Liver (tissue), 9 donors: ENCODE measurements around the gene ZNF79. TPM values are rescaled to one million over a fixed set of nuclear protein-coding genes. Genes with fewer than 3 reads are reported as not detected.

Experiments used
- DNase-seq: peaks from one replicate; pipeline ENCODE4 v3.0.0-alpha.2; 2017; ENCODE audit warnings: low spot score
- H3K27ac ChIP-seq, 2 donors: one replicate each; pipeline ENCODE4 v1.7.0; 2013; ENCODE audit warnings: inconsistent platforms in 2 of 2, low read length in 2 of 2, control low read depth in 1 of 2, low read depth in 1 of 2, mild to moderate bottlenecking in 1 of 2
- H3K27me3 ChIP-seq, 4 donors: one replicate each; pipeline versions ENCODE4 v1.6.1 to v1.7.0; 2013; ENCODE audit warnings: low read length in 3 of 4, inconsistent platforms in 1 of 4, mild to moderate bottlenecking in 1 of 4, moderate library complexity in 1 of 4; ENCODE audit not compliant: control insufficient read depth in 4 of 4, insufficient read depth in 4 of 4
- H3K36me3 ChIP-seq, 4 donors: one replicate each; pipeline versions ENCODE4 v1.6.1 to v1.7.0; 2013; ENCODE audit warnings: low read length in 3 of 4, mild to moderate bottlenecking in 3 of 4, low read depth in 1 of 4, moderate library complexity in 1 of 4; ENCODE audit not compliant: control insufficient read depth in 4 of 4, insufficient read depth in 3 of 4
- H3K4me1 ChIP-seq, 4 donors: one replicate each; pipeline versions ENCODE4 v1.6.1 to v1.7.0; 2013; ENCODE audit warnings: low read length in 3 of 4, mild to moderate bottlenecking in 3 of 4, moderate library complexity in 1 of 4; ENCODE audit not compliant: control insufficient read depth in 4 of 4, insufficient read depth in 4 of 4
- H3K4me3 ChIP-seq, 3 donors: one replicate each; pipeline versions ENCODE4 v1.6.1 to v1.7.0; 2013; ENCODE audit warnings: low read length in 3 of 3, control low read depth in 1 of 3, low read depth in 1 of 3, mild to moderate bottlenecking in 1 of 3
- H3K9ac ChIP-seq, 2 donors: one replicate each; pipeline ENCODE4 v1.7.0; 2013; ENCODE audit warnings: low read length in 2 of 2, mild to moderate bottlenecking in 2 of 2, moderate library complexity in 2 of 2, control low read depth in 1 of 2, low read depth in 1 of 2
- H3K9me3 ChIP-seq, 4 donors: one replicate each; pipeline versions ENCODE4 v1.6.1 to v1.7.0; 2013; ENCODE audit warnings: low read length in 3 of 4; ENCODE audit not compliant: control insufficient read depth in 4 of 4
- EGR1 ChIP-seq, 2 donors: IDR thresholded peaks; 2 replicates each; pipeline ENCODE4 v1.6.1; 2016 to 2018; ENCODE audit warnings: antibody characterized with exemption in 2 of 2, low read depth in 2 of 2
- FOXA1 ChIP-seq: IDR thresholded peaks from 2 replicates; pipeline ENCODE4 v1.6.1; 2016; ENCODE audit warnings: antibody characterized with exemption
- FOXA2 ChIP-seq: IDR thresholded peaks from 2 replicates; pipeline ENCODE4 v1.6.1; 2016; ENCODE audit warnings: antibody characterized with exemption
- HNF4G ChIP-seq: IDR thresholded peaks from 2 replicates; pipeline ENCODE4 v1.6.1; 2016; ENCODE audit warnings: antibody characterized with exemption
- JUND ChIP-seq, 2 donors: IDR thresholded peaks; 2 replicates each; pipeline ENCODE4 v1.6.1; 2016; ENCODE audit warnings: antibody characterized with exemption in 2 of 2
- RAD21 ChIP-seq, 2 donors: IDR thresholded peaks; 2 replicates each; pipeline ENCODE4 v1.6.1; 2016; ENCODE audit warnings: antibody characterized with exemption in 2 of 2, mild to moderate bottlenecking in 2 of 2
- RXRA ChIP-seq, 2 donors: IDR thresholded peaks; 2 replicates each; pipeline ENCODE4 v1.6.1; 2017 to 2018; ENCODE audit warnings: antibody characterized with exemption in 2 of 2, mild to moderate bottlenecking in 1 of 2
- TAF1 ChIP-seq: conservative IDR thresholded peaks from 2 replicates; pipeline ENCODE4 v1.6.1; 2016; ENCODE audit warnings: antibody characterized with exemption, mild to moderate bottlenecking
- WGBS: extraction: QIAGEN DNeasy Blood & Tissue Kit; methylation state at CpG from one replicate; pipeline ENCODE4 v1.1.7; 2013; 5-methylcytosine and 5-hydroxymethylcytosine counted together
- polyA plus RNA-seq, 2 donors: library from polyadenylated mRNA; stranded (reverse) in 1 of 2; unstranded in 1 of 2; fragments of 200-250 nt in 1 of 2; fragments of >200 nt in 1 of 2; fragmentation: Nextera tagmentation in 1 of 2; extraction: Ambion mirVana in 1 of 2; gene quantifications; one replicate each; pipeline versions ENCODE4 v1.2.1 to v1.2.3, GENCODE V29; 2013 to 2015
- total RNA-seq, 2 donors: library from RNA; depleted of rRNA; stranded (reverse); fragments of >200 nt; gene quantifications; one replicate each; pipeline ENCODE4 v1.2.3, GENCODE V29; 2014
- TF ChIP-seq, protein P1 (sequence below): fragments of 150-350 bp; IDR thresholded peaks from 2 replicates; pipeline ENCODE4 v1.5.1; 2017; ENCODE audit warnings: improper control_type of control experiment, low read depth, low read length; ENCODE audit not compliant: missing input control
- TF ChIP-seq, protein P2 (sequence below): IDR thresholded peaks from 2 replicates; pipeline ENCODE4 v1.6.1; 2016; ENCODE audit warnings: antibody characterized with exemption
- TF ChIP-seq, protein P3 (sequence below): IDR thresholded peaks from 2 replicates; pipeline ENCODE4 v1.6.1; 2016; ENCODE audit warnings: antibody characterized with exemption
- TF ChIP-seq, protein P4 (sequence below): IDR thresholded peaks from 2 replicates; pipeline ENCODE4 v1.6.1; 2016; ENCODE audit warnings: antibody characterized with exemption
- TF ChIP-seq, protein P5 (sequence below): IDR thresholded peaks from 2 replicates; pipeline ENCODE4 v1.6.1; 2016; ENCODE audit warnings: antibody characterized with exemption, mild to moderate bottlenecking
- donor health status: healthy.
- donor health status: healthy.
- donor health status: healthy.
- donor health status: healthy.
- donor health status: healthy.

The ZNF79 gene
- total and polyA plus RNA-seq, 4 donors: 2.2 to 6.9 (median 4.2) TPM

DNA sequence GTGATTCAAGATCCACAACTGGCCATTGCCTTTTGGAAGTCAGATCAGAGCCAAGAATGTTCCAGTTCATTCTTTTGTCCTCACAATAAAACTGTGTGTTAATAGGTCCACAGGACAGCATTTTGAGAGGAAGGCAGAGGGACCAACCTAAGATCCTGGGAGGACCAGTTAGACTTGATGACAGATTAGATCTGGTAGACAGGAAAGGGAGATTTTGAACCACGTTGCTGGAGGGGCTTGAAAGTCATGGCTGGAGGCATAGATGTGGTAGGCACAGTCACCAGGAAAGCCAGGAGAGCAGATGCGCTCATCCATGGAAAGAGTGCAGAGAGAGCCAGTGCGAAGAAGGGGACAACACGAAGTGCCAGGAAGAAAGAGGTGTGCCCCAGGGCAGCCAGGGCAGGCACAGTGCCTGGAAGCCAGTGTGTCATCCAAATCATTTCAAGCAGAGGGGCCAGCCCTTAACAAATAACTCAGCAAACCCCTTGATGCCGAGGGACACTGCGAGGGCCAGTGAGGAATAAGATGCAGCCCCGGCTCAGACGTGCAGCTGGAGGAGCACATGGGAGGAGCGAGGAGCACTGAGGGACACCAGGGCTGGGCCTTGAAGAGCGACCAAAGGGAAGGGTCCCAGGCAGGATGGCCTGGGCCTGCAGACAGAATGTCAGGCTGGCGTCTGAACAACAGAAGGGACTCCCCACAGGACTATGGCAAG, 40.0 kb upstream of the ZNF79 start (continued):
- TF ChIP-seq EGR1 (IDR thresholded peaks at IDR 0.05; ENCODE audit: low read depth in 2 of 2) (no peak), HNF4G (no peak), RXRA (IDR thresholded peaks at IDR 0.05) (no peak), RAD21 (IDR thresholded peaks at IDR 0.05) (no peak), TAF1 (no peak), JUND (IDR thresholded peaks at IDR 0.05) (no peak)
- TF ChIP-seq, protein P1, sequence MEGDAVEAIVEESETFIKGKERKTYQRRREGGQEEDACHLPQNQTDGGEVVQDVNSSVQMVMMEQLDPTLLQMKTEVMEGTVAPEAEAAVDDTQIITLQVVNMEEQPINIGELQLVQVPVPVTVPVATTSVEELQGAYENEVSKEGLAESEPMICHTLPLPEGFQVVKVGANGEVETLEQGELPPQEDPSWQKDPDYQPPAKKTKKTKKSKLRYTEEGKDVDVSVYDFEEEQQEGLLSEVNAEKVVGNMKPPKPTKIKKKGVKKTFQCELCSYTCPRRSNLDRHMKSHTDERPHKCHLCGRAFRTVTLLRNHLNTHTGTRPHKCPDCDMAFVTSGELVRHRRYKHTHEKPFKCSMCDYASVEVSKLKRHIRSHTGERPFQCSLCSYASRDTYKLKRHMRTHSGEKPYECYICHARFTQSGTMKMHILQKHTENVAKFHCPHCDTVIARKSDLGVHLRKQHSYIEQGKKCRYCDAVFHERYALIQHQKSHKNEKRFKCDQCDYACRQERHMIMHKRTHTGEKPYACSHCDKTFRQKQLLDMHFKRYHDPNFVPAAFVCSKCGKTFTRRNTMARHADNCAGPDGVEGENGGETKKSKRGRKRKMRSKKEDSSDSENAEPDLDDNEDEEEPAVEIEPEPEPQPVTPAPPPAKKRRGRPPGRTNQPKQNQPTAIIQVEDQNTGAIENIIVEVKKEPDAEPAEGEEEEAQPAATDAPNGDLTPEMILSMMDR: no peak
- TF ChIP-seq, protein P2, sequence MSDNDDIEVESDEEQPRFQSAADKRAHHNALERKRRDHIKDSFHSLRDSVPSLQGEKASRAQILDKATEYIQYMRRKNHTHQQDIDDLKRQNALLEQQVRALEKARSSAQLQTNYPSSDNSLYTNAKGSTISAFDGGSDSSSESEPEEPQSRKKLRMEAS: no peak
- TF ChIP-seq, protein P3, sequence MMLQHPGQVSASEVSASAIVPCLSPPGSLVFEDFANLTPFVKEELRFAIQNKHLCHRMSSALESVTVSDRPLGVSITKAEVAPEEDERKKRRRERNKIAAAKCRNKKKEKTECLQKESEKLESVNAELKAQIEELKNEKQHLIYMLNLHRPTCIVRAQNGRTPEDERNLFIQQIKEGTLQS: no peak

DNA sequence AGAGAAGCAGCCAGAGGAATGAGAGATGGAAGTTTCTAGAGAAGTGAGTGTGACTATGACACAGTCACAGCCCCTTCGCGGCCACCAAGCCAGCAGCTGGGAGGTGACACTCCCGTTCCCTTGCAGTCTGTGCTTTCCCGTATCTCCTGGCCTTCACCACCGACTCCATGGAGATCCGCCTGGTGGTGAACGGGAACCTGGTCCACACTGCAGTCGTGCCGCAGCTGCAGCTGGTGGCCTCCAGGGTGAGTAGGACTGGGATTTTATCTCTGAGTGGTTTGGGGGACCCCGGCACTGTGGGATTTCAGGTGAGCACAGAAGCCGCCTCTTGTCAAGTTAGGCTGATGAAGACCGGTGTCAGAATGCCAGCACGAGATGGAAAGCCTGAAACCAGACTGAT, 39.3 kb upstream of the ZNF79 start:
- no peak overlapping the region for H3K4me3 ChIP-seq
- TF ChIP-seq, protein P3: no peak
- TF ChIP-seq HNF4G (no peak), EGR1 (IDR thresholded peaks at IDR 0.05; ENCODE audit: low read depth in 2 of 2) (no peak), JUND (IDR thresholded peaks at IDR 0.05) (no peak), FOXA2 (no peak), FOXA1 (no peak), TAF1 (no peak), RXRA (IDR thresholded peaks at IDR 0.05) (no peak)
- TF ChIP-seq, protein P2: no peak
- TF ChIP-seq, protein P4, sequence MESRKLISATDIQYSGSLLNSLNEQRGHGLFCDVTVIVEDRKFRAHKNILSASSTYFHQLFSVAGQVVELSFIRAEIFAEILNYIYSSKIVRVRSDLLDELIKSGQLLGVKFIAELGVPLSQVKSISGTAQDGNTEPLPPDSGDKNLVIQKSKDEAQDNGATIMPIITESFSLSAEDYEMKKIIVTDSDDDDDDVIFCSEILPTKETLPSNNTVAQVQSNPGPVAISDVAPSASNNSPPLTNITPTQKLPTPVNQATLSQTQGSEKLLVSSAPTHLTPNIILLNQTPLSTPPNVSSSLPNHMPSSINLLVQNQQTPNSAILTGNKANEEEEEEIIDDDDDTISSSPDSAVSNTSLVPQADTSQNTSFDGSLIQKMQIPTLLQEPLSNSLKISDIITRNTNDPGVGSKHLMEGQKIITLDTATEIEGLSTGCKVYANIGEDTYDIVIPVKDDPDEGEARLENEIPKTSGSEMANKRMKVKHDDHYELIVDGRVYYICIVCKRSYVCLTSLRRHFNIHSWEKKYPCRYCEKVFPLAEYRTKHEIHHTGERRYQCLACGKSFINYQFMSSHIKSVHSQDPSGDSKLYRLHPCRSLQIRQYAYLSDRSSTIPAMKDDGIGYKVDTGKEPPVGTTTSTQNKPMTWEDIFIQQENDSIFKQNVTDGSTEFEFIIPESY: no peak
- TF ChIP-seq, protein P5, sequence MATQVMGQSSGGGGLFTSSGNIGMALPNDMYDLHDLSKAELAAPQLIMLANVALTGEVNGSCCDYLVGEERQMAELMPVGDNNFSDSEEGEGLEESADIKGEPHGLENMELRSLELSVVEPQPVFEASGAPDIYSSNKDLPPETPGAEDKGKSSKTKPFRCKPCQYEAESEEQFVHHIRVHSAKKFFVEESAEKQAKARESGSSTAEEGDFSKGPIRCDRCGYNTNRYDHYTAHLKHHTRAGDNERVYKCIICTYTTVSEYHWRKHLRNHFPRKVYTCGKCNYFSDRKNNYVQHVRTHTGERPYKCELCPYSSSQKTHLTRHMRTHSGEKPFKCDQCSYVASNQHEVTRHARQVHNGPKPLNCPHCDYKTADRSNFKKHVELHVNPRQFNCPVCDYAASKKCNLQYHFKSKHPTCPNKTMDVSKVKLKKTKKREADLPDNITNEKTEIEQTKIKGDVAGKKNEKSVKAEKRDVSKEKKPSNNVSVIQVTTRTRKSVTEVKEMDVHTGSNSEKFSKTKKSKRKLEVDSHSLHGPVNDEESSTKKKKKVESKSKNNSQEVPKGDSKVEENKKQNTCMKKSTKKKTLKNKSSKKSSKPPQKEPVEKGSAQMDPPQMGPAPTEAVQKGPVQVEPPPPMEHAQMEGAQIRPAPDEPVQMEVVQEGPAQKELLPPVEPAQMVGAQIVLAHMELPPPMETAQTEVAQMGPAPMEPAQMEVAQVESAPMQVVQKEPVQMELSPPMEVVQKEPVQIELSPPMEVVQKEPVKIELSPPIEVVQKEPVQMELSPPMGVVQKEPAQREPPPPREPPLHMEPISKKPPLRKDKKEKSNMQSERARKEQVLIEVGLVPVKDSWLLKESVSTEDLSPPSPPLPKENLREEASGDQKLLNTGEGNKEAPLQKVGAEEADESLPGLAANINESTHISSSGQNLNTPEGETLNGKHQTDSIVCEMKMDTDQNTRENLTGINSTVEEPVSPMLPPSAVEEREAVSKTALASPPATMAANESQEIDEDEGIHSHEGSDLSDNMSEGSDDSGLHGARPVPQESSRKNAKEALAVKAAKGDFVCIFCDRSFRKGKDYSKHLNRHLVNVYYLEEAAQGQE: no peak
- WGBS: 91% methylated on average over 13 of the region's 13 CpGs
- no peaks in the 10 kb centered on the region for H3K27me3 ChIP-seq
- no peaks in the 10 kb centered on the region for H3K9me3 ChIP-seq
- H3K4me1 ChIP-seq: no peaks in the 10 kb centered on the region
- H3K9ac ChIP-seq: no peak overlapping the region
- H3K27ac ChIP-seq: no peak overlapping the region
- no peak for DNase-seq
- no peaks in the 10 kb centered on the region for H3K36me3 ChIP-seq
